Mucosa of rectum (tissue), 2 donors: ENCODE data around the gene LPAR5.

ENCODE experiments used
- H3K27ac ChIP-seq, 2 donors: one replicate each; pipeline ENCODE4 v1.7.0; 2013; ENCODE audit warnings: inconsistent platforms in 2 of 2, low read depth in 2 of 2, low read length in 2 of 2
- H3K27me3 ChIP-seq, 2 donors: one replicate each; pipeline ENCODE4 v1.7.0; 2013; ENCODE audit warnings: low read length in 2 of 2; ENCODE audit not compliant: control insufficient read depth in 2 of 2, insufficient read depth in 2 of 2
- H3K36me3 ChIP-seq, 2 donors: one replicate each; pipeline ENCODE4 v1.7.0; 2013; ENCODE audit warnings: low read length in 2 of 2; ENCODE audit not compliant: control insufficient read depth in 2 of 2, insufficient read depth in 2 of 2
- H3K4me1 ChIP-seq, 2 donors: one replicate each; pipeline ENCODE4 v1.7.0; 2013; ENCODE audit warnings: low read length in 2 of 2, mild to moderate bottlenecking in 1 of 2; ENCODE audit not compliant: control insufficient read depth in 2 of 2, insufficient read depth in 2 of 2
- H3K4me3 ChIP-seq, 2 donors: one replicate each; pipeline ENCODE4 v1.7.0; 2013; ENCODE audit warnings: low read length in 2 of 2
- H3K9ac ChIP-seq, 2 donors: one replicate each; pipeline ENCODE4 v1.7.0; 2013; ENCODE audit warnings: low read length in 2 of 2, low read depth in 1 of 2, mild to moderate bottlenecking in 1 of 2
- H3K9me3 ChIP-seq, 2 donors: one replicate each; pipeline ENCODE4 v1.7.0; 2013; ENCODE audit warnings: low read length in 2 of 2; ENCODE audit not compliant: control insufficient read depth in 2 of 2
- donor health status: healthy.
- donor health status: Normal muscosa, but diverticular disease.

The LPAR5 gene

DNA sequence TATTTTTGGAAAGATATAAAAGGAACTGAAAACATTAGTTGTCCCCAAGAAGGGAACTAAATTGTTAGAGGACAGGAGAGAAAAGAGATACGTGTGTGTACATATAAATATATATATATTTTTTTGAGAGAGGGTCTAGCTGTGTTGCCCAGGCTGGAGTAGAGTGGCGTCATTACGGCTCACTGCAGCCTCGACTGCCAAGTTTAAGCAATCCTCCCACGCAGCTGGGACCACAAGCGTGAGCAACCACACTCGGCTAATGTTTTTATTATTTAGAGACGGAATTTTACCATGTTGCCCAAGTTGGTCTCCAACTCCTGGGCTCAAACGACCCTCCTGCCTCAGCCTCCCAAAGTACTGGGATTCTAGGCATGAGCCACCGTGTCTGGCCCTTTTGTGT is 51.5 kb downstream of the LPAR5 start:
- H3K9me3 ChIP-seq: no peaks in the 10 kb centered on the region
- no peak overlapping the region for H3K27ac ChIP-seq
- no peaks in the 10 kb centered on the region for H3K27me3 ChIP-seq
- peaks cover 62 to 81% of the 10 kb centered on the region in 2 donors for H3K36me3 ChIP-seq
- H3K4me3 ChIP-seq: no peak overlapping the region
- H3K4me1 ChIP-seq: no peaks in the 10 kb centered on the region
- H3K9ac ChIP-seq: no peak overlapping the region

DNA sequence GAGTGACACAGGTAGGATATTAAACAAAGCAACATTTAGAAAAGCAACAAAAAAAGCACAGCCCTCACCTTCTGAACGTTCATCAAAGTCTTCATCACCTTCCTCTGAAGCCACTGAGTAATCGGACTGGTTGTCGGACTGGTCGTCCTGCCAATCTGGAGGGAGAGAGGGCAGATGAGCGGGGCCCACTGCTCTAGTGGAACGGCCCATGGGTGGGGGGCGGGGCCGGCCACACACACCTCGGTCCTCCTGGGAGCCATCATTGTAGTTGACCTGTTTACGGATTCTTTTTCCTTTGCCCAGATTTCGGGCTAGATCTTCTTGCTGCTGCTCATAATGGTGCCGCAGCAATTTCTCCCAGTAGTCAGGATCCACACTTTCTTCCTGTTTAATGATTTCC is 52.8 kb downstream of the LPAR5 start:
- peaks cover 67 to 80% of the 10 kb centered on the region in 2 donors for H3K36me3 ChIP-seq
- no peak overlapping the region for H3K9ac ChIP-seq
- H3K27ac ChIP-seq: no peak overlapping the region
- H3K4me1 ChIP-seq: no peaks in the 10 kb centered on the region
- H3K27me3 ChIP-seq: no peaks in the 10 kb centered on the region
- no peak overlapping the region for H3K4me3 ChIP-seq
- H3K9me3 ChIP-seq: no peaks in the 10 kb centered on the region

DNA sequence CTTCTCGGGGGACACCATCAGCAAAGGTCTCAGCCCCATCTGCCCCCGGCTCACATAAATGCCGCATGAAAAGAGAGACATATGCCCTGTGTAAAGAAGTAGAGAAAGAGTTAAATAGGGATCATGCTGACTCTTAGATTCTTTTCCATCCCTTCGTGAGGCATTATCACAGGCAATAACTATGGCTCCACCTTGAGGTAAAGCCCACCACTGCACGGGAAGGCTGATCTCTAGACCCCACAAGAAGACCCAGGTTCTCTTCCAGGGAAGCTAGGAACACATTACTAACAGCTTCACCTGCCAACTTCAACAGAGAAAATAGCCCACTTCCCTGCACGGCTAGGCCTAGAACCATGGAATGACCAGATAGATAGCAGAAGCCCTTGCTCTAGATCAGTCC is 53.6 kb downstream of the LPAR5 start:
- H3K4me1 ChIP-seq: no peaks in the 10 kb centered on the region
- H3K27ac ChIP-seq: no peak overlapping the region
- no peak overlapping the region for H3K9ac ChIP-seq
- no peak overlapping the region for H3K4me3 ChIP-seq
- H3K27me3 ChIP-seq: no peaks in the 10 kb centered on the region
- H3K36me3 ChIP-seq: peaks cover 67 to 80% of the 10 kb centered on the region in 2 donors
- no peaks in the 10 kb centered on the region for H3K9me3 ChIP-seq

DNA sequence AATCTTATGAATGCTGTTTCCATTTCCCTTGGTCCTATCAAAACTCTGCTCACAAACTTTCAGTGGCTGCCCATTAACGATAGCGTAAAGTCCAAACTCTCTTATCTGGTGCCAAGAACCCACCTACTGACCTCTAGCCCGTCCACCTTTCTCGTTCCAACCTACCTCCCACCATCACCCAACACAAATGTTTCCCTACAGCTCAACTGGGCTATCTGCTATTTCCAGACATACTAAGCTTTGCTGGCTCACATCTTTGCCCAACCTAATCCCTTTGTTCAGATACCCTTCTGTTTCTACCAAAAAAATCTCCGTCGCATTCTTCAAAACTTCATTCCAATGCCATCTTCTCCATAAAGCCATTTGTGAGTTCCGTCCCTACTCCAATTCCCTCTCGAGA is 60.1 kb downstream of the LPAR5 start:
- H3K27me3 ChIP-seq: no peaks in the 10 kb centered on the region
- H3K9me3 ChIP-seq: no peaks in the 10 kb centered on the region
- no peak overlapping the region for H3K9ac ChIP-seq
- no peaks in the 10 kb centered on the region for H3K4me1 ChIP-seq
- H3K4me3 ChIP-seq: no peak overlapping the region
- peaks cover 67 to 78% of the 10 kb centered on the region in 2 donors for H3K36me3 ChIP-seq
- no peak overlapping the region for H3K27ac ChIP-seq

DNA sequence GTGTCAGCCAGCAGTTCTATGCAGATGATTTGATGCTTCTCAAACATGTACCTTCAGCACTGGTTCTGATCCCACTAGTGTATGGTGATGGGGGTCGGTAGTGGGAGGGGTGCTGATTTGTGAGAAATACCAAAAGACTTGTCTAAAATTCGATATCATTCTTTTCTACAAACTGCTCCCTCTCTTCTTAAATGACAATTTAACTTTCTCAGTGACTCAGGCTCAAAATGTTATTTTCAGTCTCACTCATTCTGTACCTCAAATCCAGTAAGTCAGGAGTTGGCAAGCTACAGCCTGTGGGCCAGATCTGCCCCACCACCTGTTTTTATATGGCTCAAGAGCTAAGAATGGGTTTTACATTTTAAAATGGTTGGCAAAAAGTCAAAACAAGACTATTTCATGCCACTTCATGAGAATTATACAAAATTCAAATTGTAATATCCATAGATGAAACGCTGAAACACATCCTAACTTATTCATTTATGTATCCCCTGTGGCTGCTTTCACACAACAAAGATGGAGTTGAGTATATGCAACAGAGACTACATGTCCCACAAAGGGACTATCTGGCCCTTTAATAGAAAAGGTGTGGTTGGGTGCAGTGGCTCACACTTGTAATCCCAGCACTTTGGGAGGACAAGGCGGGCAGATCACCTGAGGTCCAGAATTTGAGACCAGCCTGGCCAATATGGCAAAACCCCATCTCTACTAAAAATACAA is 61.0 kb downstream of the LPAR5 start:
- H3K9me3 ChIP-seq: no peaks in the 10 kb centered on the region
- no peaks in the 10 kb centered on the region for H3K4me1 ChIP-seq
- H3K27me3 ChIP-seq: no peaks in the 10 kb centered on the region
- H3K27ac ChIP-seq: no peak overlapping the region
- no peak overlapping the region for H3K9ac ChIP-seq
- peaks cover 68 to 77% of the 10 kb centered on the region in 2 donors for H3K36me3 ChIP-seq
- H3K4me3 ChIP-seq: no peak overlapping the region

DNA sequence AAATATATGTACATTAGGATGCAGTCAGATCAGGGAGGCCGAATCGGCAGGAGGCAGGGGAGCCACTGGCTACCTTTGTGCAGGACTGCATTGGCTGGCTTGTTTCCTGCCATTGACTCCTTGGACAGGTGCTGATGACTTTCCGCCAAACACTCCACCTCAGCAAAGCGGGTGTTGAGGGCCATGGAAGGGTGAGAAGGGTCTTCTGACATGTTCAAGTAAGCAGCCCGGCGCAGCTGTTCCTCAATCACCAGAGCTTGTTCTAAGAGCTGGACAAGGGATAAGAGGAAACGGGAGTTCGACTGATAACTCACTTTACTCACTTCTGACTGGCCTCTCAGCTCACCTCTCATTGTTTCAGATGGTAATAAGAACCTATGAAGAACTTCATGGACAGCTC is 62.8 kb downstream of the LPAR5 start:
- Histone ChIP-seq H3K27ac (no peak overlapping the region), H3K9ac (no peak overlapping the region), H3K27me3 (no peaks in the 10 kb centered on the region), H3K4me1 (peaks cover 0 to 5% of the 10 kb centered on the region in 2 donors), H3K36me3 (peaks cover 60 to 67% of the 10 kb centered on the region in 2 donors), H3K9me3 (no peaks in the 10 kb centered on the region), H3K4me3 (no peak overlapping the region)

DNA sequence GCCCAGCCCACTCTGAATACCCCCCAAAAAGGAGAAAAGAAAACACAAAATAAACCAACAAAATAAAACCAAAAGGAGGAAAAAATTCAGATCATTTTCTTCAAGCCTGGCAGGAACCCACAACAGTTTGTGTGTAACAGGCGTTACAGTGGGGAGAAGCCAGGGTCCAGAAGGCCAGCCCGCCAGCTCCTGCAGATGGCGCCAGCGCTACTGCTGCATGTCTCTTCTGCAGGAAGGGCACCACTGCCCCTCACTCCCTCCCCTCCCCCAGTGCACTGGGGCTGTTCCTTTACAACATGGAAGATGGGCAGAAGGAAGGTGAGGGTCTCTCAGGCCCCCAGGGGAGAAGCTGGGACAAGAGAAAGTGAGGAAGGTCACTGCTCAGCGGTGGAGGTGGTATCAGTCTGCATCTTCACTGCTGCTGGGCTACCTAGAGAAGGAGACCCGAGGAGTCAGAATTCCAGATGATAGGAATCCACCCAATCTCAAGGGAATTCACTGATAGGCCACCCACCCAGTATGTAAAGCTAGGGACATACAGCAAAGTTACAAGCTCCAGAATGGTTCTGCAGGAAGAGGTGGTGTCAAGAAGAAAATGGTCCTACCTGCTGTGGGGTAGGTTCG is 65.4 kb downstream of the LPAR5 start:
- Histone ChIP-seq H3K9me3 (no peaks in the 10 kb centered on the region), H3K4me3 (no peak overlapping the region), H3K27me3 (no peaks in the 10 kb centered on the region), H3K9ac (no peak overlapping the region), H3K27ac (no peak overlapping the region), H3K4me1 (peaks cover 9 to 16% of the 10 kb centered on the region in 2 donors), H3K36me3 (peaks cover 48 to 52% of the 10 kb centered on the region in 2 donors)

DNA sequence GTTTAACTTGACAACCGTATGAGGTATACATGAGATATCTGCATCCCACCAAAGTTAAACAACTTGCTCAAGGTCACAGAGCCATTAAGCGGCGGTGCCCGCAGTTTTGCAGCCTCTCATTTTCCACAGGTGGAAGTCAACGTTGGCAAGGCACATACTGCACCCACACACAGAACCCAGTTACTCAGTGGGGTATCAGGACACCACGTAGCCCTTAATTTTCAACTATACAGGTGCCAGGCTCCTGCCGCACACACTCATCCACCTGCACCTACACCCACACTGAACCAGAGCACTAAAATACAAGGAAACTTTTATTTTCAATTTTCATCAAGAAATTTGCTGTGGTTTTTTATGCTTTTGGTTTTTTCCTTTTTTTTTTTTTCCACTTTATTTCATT is 66.0 kb downstream of the LPAR5 start:
- Histone ChIP-seq H3K27ac (no peak overlapping the region), H3K4me3 (no peak overlapping the region), H3K36me3 (peaks cover 45 to 50% of the 10 kb centered on the region in 2 donors), H3K4me1 (peaks cover 9 to 16% of the 10 kb centered on the region in 2 donors), H3K27me3 (no peaks in the 10 kb centered on the region), H3K9me3 (no peaks in the 10 kb centered on the region), H3K9ac (no peak overlapping the region)

DNA sequence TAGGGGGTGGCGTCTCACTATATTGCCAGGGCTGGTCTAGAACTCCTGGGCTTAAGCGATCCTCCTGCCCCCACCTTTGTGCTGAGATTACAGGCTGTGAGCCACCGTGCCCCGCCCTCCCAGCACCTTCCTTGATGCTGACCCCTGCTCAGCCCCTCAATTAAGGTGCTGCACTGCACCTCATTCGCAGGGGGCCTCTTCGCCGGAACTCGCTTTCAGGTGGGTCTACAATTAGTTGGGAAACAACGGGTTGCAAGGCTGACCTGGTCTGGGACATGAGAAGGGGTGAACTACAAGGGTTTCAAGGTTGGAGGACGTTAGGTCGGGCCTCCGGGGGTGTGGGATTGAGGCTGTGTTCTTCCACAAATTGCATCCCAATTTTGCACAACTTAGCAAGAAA is 66.4 kb downstream of the LPAR5 start:
- Histone ChIP-seq H3K4me1 (peaks cover 9 to 16% of the 10 kb centered on the region in 2 donors), H3K36me3 (peaks cover 40 to 48% of the 10 kb centered on the region in 2 donors), H3K27ac (no peak overlapping the region), H3K9me3 (no peaks in the 10 kb centered on the region), H3K9ac (no peak overlapping the region), H3K4me3 (no peak overlapping the region), H3K27me3 (no peaks in the 10 kb centered on the region)
